ENCODE results near the gene CNNM1.

DNA sequence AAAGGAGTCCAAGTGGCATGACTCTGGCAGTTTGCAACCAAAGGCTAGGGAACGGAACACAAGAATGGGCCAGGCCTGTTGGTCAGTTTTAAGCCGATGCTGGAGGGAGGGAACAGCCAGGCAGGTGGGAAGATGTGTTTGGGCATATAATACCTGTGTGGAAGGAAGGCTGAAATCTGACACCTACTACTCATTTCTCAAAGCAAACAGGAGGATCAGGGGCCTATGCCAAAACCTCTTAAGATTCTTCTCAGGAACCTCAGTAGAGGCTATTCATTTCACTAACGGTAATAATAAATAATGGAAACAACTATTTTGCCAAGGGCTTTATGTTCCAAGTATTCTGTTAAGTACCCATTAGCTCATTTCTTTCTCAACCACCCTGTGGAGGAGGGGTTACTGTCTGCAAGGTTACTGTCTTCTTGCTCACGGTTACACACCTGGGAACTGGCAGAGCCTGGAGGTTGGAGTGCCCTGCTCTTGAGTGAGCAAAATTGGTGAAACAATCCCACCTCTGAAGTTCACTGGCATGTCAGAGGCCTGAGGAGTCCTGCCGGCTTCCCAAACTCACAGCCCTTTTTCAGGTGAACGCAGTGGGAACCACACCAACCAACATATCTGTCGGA lies 65.7 kb downstream of the CNNM1 start:
- TF ChIP-seq POLR2A (IDR thresholded peaks at IDR 0.05) (no peak), POLR2AphosphoS5 (IDR thresholded peaks at IDR 0.05) (no peak)
- TF ChIP-seq, protein P1, sequence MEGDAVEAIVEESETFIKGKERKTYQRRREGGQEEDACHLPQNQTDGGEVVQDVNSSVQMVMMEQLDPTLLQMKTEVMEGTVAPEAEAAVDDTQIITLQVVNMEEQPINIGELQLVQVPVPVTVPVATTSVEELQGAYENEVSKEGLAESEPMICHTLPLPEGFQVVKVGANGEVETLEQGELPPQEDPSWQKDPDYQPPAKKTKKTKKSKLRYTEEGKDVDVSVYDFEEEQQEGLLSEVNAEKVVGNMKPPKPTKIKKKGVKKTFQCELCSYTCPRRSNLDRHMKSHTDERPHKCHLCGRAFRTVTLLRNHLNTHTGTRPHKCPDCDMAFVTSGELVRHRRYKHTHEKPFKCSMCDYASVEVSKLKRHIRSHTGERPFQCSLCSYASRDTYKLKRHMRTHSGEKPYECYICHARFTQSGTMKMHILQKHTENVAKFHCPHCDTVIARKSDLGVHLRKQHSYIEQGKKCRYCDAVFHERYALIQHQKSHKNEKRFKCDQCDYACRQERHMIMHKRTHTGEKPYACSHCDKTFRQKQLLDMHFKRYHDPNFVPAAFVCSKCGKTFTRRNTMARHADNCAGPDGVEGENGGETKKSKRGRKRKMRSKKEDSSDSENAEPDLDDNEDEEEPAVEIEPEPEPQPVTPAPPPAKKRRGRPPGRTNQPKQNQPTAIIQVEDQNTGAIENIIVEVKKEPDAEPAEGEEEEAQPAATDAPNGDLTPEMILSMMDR (IDR thresholded peaks at IDR 0.05) = no peak
